Measurements from ENCODE around the gene SPEF1. TPM values are rescaled to one million over a fixed set of nuclear protein-coding genes. Genes with fewer than 3 reads are reported as not detected.

Gene SPEF1
- total RNA-seq, 2 donors from 2014 or later: 0.14 TPM; not detected in 1

GRCh38 chr20:3734111-3734843, 47.0 kb downstream of the SPEF1 start:
- no peaks in the 10 kb centered on the region for H3K36me3 Mint-ChIP-seq
- H3K27ac Mint-ChIP-seq: no peak overlapping the region
- DNase-seq (ENCODE audit: low spot score in 2 of 2) (no peak), ATAC-seq (no peak)
- no peaks in the 10 kb centered on the region for H3K9me3 Mint-ChIP-seq

GRCh38 chr20:3733119-3733995, 47.9 kb downstream of the SPEF1 start:
- ATAC-seq: no peak

GRCh38 chr20:3732327-3733118, 48.7 kb downstream of the SPEF1 start, which contains the start of gene HSPA12B:
TSS of gene HSPA12B (plus strand) at chr20:3732685. CDS start at chr20:3738675, 5,990 bp downstream.
- peak in 1 of 2 donors; percentile 26 for ATAC-seq
- no peak for DNase-seq (ENCODE audit: low spot score in 2 of 2)
- Mint-ChIP-seq H3K27ac (no peak within 1 kb of the TSS), H3K9me3 (no peaks in the 10 kb centered on the region), H3K36me3 (no peaks in the 10 kb centered on the region)

More at GRCh38 chr20:3733119-3733995, 47.9 kb downstream of the SPEF1 start:
- Mint-ChIP-seq H3K27ac (no peak overlapping the region), H3K9me3 (no peaks in the 10 kb centered on the region), H3K36me3 (no peaks in the 10 kb centered on the region)
- DNase-seq (ENCODE audit: low spot score in 2 of 2): no peak

GRCh38 chr20:3731944-3732326, 49.3 kb downstream of the SPEF1 start:
- Mint-ChIP-seq H3K9me3 (no peaks in the 10 kb centered on the region), H3K36me3 (no peaks in the 10 kb centered on the region), H3K27ac (no peak overlapping the region)
- ATAC-seq: no peak
- DNase-seq (ENCODE audit: low spot score in 2 of 2): no peak

- H3K36me3 Mint-ChIP-seq: no peaks in the 10 kb centered on the region
- no peak overlapping the region for H3K27ac Mint-ChIP-seq
- no peaks in the 10 kb centered on the region for H3K9me3 Mint-ChIP-seq
- DNase-seq (ENCODE audit: low spot score in 2 of 2) (no peak), ATAC-seq (peak in 1 of 2 donors; percentile 13)
These were observed 50.2 kb downstream of the SPEF1 start for GRCh38 chr20:3730803-3731672.

- Mint-ChIP-seq H3K36me3 (no peaks in the 10 kb centered on the region), H3K27ac (no peak overlapping the region), H3K9me3 (no peaks in the 10 kb centered on the region)
- DNase-seq (ENCODE audit: low spot score in 2 of 2) (no peak), ATAC-seq (peak in 1 of 2 donors; percentile 28)
These were observed 51.3 kb downstream of the SPEF1 start for GRCh38 chr20:3729811-3730540.

GRCh38 chr20:3729378-3729777, 51.9 kb downstream of the SPEF1 start:
- ATAC-seq: no peak
- DNase-seq (ENCODE audit: low spot score in 2 of 2): no peak
- H3K9me3 Mint-ChIP-seq: no peaks in the 10 kb centered on the region
- no peak overlapping the region for H3K27ac Mint-ChIP-seq
- H3K36me3 Mint-ChIP-seq: no peaks in the 10 kb centered on the region

GRCh38 chr20:3728876-3729275, 52.4 kb downstream of the SPEF1 start:
- Mint-ChIP-seq H3K9me3 (no peaks in the 10 kb centered on the region), H3K36me3 (no peaks in the 10 kb centered on the region), H3K27ac (no peak overlapping the region)
- DNase-seq (ENCODE audit: low spot score in 2 of 2): no peak
- no peak for ATAC-seq

GRCh38 chr20:3728354-3728753, 52.9 kb downstream of the SPEF1 start:
- Mint-ChIP-seq H3K27ac (no peak overlapping the region), H3K9me3 (no peaks in the 10 kb centered on the region), H3K36me3 (no peaks in the 10 kb centered on the region)
- DNase-seq (ENCODE audit: low spot score in 2 of 2): no peak
- no peak for ATAC-seq

Other genes starting within 250 kb of the SPEF1 start
- not detected for gene GFRA4, start 118.0 kb downstream of the SPEF1 start, total RNA-seq
- not detected for gene ADAM33, start 99.4 kb downstream of the SPEF1 start, total RNA-seq
- gene SIGLEC1, start 68.8 kb downstream of the SPEF1 start, total RNA-seq: under 1 TPM in 1 of 2 donors, not detected in 1; 0.14 TPM
- not detected for gene HSPA12B, start 48.8 kb downstream of the SPEF1 start, total RNA-seq
- 10 to 100 TPM; 44.7 to 45.0 TPM for gene ADISSP, start 13.7 kb downstream of the SPEF1 start, total RNA-seq
- 10 to 100 TPM; 34.4 to 48.1 TPM for gene CENPB, start 5.3 kb upstream of the SPEF1 start, total RNA-seq
- gene CDC25B, start 14.9 kb upstream of the SPEF1 start, total RNA-seq: 100 to 1,000 TPM in 1 of 2 donors, 10 to 100 TPM in 1; 72.9 to 168 TPM
- 10 to 100 TPM; 10.6 to 17.8 TPM for gene AP5S1, start 39.1 kb upstream of the SPEF1 start, total RNA-seq
- gene MAVS, start 65.4 kb upstream of the SPEF1 start, total RNA-seq: 10 to 100 TPM; 22.5 to 30.1 TPM
- gene PANK2, start 107.9 kb upstream of the SPEF1 start, total RNA-seq: 10 to 100 TPM; 56.0 to 64.7 TPM
- gene RNF24, start 234.1 kb upstream of the SPEF1 start, total RNA-seq: 10 to 100 TPM in 1 of 2 donors, 1 to 10 TPM in 1; 6.1 to 21.6 TPM